HG02798 (cell line): ENCODE measurements around the gene DTD2.
"Not testable (repeated sequence)": the region's sequence is repeated elsewhere in the genome, so short reads cannot be mapped to it uniquely, and the experiment has no call there.

ENCODE experiments used
- ATAC-seq: cut with Tn5 transposase; IDR thresholded peaks from one replicate; pipeline ENCODE4 v1.9.1; 2021; ENCODE audit warnings: mild to moderate bottlenecking; ENCODE audit not compliant: unreplicated experiment, poor library complexity

DTD2 gene

DNA sequence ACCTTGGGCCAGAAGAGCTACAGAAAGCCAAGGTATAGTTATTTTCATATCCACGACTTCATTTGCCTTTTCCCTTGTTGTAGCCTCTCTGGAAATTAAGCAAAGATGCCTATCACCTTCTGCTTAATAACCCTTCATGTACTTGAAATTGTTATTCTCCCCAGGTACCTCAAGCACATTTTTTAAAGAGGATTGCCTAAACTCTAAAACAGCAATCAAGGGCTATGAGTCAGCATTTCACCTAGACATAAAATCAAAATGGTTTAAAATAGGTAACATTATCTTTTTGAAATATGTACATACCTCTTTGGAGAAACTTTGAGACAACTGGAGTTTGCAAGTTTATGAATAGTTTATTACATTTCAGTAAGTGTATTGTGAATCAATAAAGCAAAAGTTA is 11.6 kb downstream of the DTD2 start:
- ATAC-seq: no peak

DNA sequence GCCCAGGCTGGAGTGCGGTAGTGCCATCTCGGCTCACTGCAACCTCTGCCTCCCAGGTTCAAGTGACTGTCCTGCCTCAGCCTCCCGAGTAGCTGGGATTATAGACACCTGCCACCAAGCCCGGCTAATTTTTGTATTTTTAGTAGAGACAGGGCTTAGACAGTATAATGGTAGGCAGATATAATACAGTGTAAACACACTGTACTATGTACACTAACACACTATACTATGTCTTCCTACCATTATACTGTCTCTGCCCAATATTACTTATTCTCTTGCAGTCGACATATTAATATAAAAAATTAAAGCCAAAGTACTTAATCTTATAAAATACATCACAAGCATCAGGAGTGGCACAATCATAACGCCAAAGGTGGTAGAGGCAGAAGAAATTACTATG is 15.0 kb downstream of the DTD2 start:
- no peak for ATAC-seq

DNA sequence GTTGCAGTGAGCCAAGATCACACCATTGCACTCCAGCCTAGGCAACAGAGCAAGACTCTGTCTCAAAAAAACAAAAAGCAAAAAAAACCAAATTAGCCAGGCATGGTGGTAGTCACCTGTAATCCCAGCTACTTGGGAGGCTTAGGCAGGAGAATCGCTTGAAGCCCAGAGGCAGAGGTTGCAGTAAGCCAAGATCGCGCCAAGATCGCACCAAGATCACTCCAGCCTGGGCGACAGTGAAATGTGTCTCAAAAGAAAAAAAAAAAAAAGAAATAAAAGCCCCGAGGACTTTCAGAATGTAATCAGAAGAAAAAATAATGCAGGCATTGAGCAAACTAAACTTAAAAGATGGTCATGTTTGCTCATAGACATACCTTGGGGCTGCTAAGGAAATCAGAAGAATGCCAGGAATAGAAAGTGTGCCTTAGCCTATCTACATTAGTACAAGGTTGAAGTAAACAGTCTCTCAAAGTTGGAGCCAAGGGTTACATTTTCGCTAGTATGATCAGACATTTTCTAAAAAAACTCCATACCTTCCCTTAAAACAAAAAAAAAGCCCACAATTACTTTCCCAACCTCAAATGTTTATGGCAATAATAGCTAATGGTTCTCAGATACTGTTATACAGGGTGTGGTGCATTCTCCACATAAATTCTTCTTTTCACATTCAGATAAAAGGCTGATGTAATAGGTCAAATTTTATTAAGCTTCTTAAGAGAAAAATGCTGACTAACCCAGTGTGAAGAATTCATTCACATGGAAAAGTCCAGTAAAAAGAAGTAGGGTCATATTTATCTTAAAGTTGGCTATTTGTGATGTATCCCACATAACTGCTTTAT is 15.8 kb downstream of the DTD2 start:
- no peak for ATAC-seq

DNA sequence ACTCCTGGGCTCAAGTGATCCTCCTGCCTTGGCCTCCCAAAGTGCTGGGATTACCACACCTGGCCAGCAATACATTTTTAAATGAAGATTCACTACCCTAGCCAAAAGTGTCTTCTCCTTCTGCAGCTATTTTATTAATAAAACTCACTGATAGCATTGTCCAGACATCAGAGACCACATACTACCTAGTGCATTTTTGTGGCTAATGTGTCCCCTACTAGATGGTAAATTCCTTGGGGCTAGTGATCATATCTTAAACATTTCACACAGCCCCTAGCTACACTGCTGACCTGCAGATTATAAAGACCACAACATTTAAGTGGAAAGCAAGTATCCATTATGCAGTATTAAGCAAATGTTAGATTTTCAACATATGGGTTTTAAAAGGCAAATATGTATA is 17.0 kb downstream of the DTD2 start:
- ATAC-seq: no peak

DNA sequence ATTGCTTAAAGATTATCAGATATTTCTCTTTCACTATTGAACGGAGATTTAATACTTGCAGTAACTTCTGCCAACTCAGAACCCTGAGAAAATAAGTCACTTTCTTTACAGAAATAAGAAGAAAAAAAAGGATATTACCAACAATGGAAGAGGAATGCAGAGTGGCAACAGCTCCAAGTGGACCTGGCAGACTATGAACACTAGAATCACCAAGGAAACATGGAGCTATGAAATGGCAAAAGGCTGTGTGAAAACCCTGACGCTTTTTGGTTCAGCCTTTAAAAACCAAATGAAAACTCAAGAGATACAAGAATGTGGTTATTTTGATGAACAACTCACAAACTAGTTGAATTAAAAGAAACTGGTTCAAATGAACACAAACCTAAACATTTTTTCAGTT is 17.7 kb downstream of the DTD2 start:
- ATAC-seq: no peak

DNA sequence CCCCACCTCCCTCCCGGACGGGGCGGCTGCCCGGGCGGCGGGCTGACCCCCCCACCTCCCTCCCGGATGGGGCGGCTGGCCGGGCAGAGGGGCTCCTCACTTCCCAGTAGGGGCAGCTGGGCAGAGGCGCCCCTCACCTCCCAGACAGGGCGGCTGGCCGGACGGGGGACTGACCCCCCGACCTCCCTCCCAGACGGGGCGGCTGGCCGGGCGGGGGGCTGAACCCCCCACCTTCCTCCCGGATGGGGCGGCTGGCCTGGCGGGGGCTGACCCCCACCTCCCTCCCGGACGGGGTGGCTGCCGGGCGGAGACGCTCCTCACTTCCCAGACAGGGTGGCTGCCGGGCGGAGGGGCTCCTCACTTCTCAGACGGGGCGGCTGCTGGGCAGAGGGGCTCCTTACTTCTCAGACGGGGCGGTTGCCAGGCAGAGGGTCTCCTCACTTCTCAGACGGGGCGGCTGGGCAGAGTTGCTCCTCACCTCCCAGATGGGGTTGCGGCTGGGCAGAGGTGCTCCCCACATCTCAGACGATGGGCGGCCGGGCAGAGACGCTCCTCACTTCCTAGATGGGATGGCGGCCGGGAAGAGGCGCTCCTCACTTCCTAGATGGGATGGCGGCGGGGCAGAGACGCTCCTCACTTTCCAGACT is 20.1 kb downstream of the DTD2 start:
- not testable (repeated sequence) for ATAC-seq

DNA sequence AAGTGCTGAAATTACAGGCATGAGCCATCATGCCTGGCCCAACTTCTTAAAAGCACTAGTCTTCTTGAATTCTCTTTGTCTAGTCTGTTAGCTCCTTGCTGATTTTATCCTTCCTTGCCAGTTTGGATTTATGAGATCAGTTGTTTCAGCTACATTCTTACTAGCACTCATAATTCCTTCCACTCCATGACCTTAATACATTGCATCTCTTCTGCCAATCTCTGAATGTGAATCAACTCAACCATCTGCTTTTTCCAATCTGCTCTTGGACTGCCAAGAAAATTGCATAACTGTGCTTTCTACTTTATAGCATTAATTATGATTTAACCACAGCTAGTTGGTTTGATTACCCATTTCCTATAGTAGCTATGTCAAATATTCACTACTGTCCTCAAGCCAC is 22.0 kb downstream of the DTD2 start:
- ATAC-seq: no peak

DNA sequence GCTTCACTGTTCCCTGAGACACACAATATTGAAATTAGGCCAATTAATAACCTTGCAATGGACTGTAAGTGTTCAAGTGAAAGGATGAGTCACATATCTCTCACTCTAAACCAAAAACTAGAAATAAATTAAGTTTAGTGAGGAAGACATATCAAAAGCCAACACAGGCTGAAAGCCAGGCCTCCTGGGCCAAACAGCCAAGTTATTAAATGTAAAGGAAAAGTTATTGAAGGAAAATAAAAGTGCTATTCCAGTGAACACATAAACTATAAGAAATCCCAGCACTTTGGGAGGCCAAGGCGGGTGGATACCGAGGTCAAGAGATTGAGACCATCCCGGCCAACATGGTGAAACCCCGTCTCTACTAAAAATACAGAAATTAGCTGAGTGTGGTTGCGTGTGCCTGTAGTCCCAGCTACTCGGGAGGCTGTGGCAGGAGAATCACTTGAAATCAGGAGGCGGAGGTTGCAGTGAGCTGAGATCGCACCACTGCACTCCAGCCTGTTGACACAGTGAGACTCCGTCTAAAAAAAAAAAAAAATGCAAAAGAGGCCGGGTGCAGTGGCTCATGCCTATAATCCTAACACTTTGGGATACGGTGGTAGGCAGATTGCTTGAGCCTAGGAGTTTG is 26.6 kb downstream of the DTD2 start:
- ATAC-seq: no peak

DNA sequence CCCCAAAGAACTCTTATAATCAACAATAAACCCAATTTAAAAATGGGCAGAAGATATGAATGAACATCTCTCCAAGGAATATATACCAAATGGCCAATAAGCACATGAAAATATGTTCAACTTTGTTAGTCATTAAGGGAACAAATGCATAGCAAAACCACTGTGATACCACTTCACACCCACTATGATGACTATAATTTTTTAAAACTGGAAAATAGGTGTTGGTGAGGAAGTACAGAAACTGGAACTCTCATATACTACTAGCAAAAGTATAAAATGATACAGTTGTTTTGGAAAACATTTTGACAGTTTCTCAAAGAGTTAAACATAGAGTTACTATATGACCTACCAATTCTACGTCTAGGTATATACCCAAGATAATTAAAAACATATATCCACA is 27.5 kb downstream of the DTD2 start:
- ATAC-seq: no peak

DNA sequence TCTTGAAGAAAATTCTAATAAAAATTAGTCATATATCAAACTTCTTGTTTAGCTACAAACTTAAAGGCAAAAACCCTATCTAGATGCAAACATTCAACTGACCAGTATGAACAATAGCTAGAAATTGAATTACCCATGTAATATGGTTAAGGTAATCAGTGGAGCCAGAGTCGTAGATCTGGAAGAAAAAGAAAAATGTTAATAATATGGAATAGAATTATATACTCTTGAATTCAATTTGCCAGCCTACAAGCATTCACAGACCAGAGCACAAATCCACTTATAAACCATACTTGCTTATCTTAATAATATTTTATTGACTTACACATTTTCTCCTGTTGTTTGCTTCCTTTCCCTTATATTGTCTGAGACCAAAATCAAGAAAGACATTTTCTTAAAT is 29.3 kb downstream of the DTD2 start:
- no peak for ATAC-seq

DNA sequence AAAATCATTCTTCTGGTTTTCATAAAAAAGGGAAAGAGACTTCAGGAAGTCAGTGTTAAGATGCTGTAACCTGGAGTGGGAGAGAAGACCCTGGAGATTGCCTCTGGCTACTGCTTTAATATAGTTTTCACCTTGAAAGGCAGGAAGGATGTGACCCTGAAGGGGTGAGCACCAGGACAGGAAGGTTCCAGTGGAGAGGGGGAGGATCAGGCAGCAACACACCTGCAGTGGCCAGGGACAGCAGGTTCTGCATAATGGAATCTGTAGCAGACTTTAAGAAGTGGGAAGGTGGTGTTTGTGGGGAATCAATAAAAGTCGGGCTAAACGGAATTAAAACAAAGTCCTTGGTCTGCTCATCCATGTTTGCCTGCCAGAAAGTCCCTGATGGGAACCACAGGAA is 30.6 kb downstream of the DTD2 start:
- ATAC-seq: no peak

DNA sequence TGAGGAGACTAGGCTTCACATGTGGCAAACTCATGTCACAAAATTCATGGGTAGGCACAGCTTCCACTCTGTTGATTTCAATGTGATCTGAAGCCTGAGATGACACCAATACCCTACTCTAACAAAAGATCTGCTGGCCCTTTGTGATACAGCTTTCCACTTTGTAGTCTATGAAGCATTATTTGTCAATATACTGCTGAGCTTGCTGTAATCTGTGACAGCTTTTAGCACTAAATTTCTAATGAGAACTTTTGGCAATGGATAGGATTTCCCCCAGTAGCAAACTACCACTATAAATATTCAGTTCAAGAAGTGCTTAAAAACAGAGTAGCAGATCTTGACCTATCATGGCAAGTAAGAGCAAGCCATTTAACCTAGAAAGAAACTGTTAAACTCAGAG is 31.4 kb downstream of the DTD2 start:
- ATAC-seq: no peak

DNA sequence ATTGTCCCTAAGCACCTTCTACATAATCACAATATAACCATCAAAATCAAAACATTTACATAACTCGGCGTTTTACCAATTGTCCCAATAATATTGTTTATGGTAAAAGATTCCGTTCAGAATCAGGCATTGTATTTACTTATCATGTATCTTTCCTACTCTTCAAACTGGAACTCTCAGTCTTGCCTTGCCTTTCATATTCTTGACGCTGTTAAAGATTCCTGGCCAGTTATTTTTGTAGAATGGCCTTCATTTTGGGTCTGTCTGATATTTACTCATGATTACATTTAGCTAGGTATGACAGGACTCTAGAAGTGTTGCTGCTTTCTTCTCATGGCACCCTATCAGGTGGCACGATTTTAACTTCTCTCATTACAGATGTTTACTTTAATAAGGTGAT is 36.1 kb downstream of the DTD2 start:
- ATAC-seq: no peak

DNA sequence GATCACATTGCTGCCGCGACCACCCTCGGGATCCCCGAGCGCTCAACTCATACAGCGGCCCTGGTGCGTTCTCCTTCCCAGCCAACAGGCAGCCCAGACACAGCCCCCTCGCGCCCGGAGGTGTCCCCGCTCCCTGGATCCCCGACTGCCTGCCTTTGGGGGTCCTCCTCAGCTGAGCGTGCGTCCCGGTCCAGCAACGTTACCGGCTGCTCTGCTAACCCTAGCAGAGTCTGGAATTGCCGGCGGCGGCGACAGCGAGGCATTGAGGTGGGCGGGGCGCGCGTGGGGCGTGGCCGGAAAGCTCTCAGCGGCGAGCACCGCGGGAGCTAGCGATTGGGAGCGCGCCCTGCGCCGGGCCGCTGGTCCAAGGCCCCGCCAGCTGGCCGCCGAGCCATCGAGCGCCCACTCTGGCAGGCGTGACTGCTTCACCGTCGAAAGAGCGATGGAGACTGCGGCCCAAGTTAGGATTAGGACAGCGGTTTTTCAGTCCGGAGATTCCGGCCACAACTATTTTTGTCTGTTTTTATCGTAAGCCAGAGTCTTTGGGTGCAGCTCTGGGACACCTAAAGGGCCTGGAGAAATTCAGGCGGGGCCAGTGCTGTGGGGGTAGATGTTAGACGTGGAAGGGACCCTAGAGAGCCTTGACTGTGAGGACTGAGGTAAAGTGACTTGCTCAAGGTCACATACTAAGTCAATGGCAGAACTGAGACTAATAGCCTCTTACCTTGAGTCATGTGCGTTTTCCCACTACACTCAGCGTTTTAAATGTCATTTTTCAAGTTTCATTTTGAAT is 36.8 kb downstream of the DTD2 start, which contains the start of gene HEATR5A:
TSS of gene HEATR5A (minus strand) at position 232 of the 793 bp plus-strand sequence. CDS start 17,575 bp downstream, outside the sequence.
- ATAC-seq: peak; percentile 98

DNA sequence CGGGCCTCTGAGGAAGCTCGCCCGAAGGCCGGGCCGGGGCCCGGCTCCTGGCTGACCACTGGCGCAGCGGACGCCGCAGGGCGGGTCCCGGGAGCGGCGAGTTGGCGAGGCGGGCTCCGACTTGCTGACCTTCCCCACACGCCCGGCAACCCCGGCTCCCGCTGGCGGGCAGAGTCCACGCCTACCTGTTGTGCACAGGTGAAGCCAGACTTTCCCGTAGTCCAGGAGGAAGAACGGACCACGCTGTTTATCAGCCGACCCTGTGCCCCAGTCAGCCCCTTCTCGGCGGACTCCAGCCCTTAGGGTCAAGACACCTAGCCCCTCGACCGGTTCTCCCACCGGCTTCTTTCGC is 37.4 kb downstream of the DTD2 start:
- peak; percentile 25 for ATAC-seq

DNA sequence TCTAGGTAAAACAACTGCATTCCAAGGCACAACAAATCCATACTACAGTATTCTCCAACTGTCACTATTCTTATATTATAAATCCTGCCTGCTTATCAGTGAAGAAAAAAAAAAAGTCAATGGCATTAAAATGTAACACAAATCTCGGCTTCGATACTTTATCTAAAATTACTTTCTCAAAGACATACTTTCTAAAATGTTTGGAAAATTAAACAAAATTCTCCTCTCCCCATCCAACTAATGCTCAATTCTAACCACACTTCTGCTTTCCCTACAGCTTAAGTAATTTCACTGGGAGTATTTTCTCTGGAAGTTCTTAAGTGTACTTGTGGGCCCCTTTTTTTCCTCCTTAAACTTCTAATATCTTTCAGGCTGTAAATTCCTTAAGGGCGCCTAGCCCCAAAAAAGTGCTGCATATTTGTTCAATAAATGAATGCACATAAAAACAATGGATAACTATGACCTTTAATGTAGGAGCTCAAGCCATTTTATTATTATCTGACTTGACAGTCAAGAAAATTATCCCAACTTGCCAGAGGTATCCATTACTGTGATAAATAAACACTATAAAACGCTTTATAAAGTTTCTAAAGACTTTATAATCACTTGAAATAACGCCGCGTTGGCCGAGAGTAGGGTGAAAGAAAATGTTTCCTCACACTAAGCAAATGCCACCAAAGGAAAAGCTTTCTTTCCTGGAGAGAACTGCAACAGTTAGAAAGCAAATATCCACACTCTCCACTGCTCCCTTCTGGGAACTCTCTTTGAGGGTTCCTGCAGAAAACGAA is 37.9 kb downstream of the DTD2 start:
- no peak for ATAC-seq

DNA sequence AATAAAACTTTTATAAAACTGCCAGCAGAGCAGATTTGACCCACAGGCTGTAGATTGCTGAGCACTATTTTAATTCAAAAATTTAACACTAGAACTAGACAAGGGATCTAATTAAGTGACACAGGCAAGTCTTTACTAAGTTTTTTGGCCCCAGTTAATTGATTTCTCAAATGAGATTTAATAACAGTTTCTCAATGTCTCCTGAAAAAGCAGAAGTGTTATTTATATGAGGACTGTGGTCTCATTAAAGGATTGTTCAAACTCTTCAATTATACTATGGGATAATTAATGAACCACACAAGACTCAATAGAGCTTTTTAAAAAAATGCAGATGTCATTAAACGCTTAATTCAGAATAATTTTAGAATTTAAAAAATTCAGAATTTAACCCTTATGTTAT is 38.9 kb downstream of the DTD2 start:
- no peak for ATAC-seq

DNA sequence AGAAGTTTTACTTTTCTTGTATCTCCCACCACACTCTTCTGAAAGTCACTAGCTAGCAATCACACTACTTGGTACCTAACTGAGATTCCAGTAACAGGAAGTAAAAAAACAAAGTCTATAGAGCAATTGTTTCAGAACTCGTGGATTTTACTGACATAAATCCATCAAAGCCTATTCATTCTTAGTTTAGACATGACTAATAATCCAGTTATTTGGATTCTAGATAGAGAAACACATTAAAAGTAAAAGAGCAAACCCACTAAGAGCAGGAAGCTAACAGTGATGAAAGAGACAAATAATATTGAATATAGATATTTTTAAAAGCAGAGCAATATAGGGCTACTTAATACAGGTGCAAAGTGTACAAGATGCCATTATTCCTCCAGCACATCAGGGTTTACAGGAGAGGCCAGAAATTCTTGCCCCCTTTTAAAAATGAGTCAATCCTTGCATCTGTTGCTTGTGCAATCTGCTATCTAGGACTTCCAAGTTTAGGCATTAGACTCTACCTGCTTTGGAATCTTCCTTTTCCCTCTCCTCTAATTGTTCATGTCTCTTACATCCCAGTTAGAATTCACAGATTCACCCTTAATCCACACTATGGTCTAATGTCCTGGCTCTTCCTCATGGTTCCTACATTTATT is 43.0 kb downstream of the DTD2 start:
- no peak for ATAC-seq

DNA sequence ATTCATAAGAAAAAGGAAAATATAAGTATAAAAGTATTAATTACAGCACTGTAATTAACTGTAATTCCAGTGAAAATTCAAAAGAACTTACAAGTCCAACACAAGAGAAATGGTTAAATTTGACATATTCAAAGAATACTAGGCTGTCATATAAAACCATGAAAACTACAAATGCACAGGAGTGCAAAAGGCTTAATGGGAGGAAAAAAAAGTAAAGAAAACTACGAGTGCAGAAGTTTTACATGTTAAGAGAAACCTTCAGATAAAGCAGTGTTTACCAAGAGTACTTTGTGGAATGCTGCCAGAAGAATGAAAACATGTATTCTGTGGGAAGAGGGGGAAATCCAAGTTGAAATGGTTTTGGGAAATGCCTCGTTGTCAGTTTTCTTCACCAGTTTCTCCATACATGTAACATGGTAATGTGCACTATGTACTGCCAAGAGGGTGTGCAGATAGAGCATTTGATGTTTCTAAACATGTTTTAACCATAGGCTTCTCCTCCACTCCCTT is 46.0 kb downstream of the DTD2 start:
- ATAC-seq: no peak
